Suprapubic skin (tissue), 4 donors: Measurements from ENCODE around the gene HSPE1. TPM values are rescaled to one million over a fixed set of nuclear protein-coding genes. Genes with fewer than 3 reads are reported as not detected.

Experiments used
- DNase-seq, 2 donors: peaks; one replicate each; pipeline ENCODE4 v3.0.0-alpha.2; 2019; ENCODE audit warnings: low spot score in 2 of 2
- H3K27ac ChIP-seq: fragments of 200-600 bp; sonication (generic); one replicate; pipeline ENCODE4 v1.5.1; 2019
- H3K27me3 ChIP-seq: fragments of 200-600 bp; sonication (generic); one replicate; pipeline ENCODE4 v1.5.1; 2019
- H3K36me3 ChIP-seq: fragments of 200-600 bp; sonication (generic); one replicate; pipeline ENCODE4 v1.5.1; 2019
- H3K4me1 ChIP-seq: fragments of 200-600 bp; sonication (generic); one replicate; pipeline ENCODE4 v1.5.1; 2019
- H3K4me3 ChIP-seq: fragments of 200-600 bp; sonication (generic); one replicate; pipeline ENCODE4 v1.5.1; 2019; ENCODE audit warnings: mild to moderate bottlenecking
- H3K9me3 ChIP-seq: fragments of 200-600 bp; sonication (generic); one replicate; pipeline ENCODE4 v1.5.1; 2019
- CTCF ChIP-seq, 2 donors: fragments of 200-600 bp in 1 of 2; fragments of 450-650 bp in 1 of 2; sonication (generic) in 1 of 2; IDR thresholded peaks; one replicate each; pipeline ENCODE4 v1.5.1; 2016 to 2019; ENCODE audit warnings: antibody characterized with exemption in 2 of 2, mild to moderate bottlenecking in 1 of 2, moderate library complexity in 1 of 2
- EP300 ChIP-seq: sonication (generic); formaldehyde crosslinking; IDR thresholded peaks from one replicate; pipeline ENCODE4 v1.6.1; 2017; ENCODE audit warnings: antibody characterized with exemption
- POLR2A ChIP-seq, 2 donors: fragments of 450-650 bp; IDR thresholded peaks; one replicate each; pipeline ENCODE4 v1.6.1; 2017; ENCODE audit warnings: antibody characterized with exemption in 2 of 2, mild to moderate bottlenecking in 2 of 2, moderate library complexity in 2 of 2
- POLR2AphosphoS5 ChIP-seq, 3 donors: sonication (generic); formaldehyde crosslinking; IDR thresholded peaks; one replicate each; pipeline ENCODE4 v1.6.1; 2017; ENCODE audit warnings: antibody characterized with exemption in 3 of 3
- WGBS: methylation state at CpG from one replicate; pipeline ENCODE4 v1.1.5; 2018; 5-methylcytosine and 5-hydroxymethylcytosine counted together
- total RNA-seq, 4 donors: library from RNA; depleted of rRNA; stranded (reverse); fragments of >200 nt; gene quantifications; one replicate each; pipeline ENCODE4 v1.1.0, GENCODE V29; 2016

Gene HSPE1
- total RNA-seq, 4 donors from 2014 or later: 50.0 to 86.8 (median 75.9) TPM

- peaks cover 52% of the 10 kb centered on the region for H3K4me1 ChIP-seq
- peak overlapping the region; percentile 95 for H3K27ac ChIP-seq
- TF ChIP-seq EP300 (no peak), POLR2A (IDR thresholded peaks at IDR 0.05) (no peak), CTCF (IDR thresholded peaks at IDR 0.05) (no peak), POLR2AphosphoS5 (IDR thresholded peaks at IDR 0.05) (no peak)
- H3K9me3 ChIP-seq: no peaks in the 10 kb centered on the region
- H3K4me3 ChIP-seq: peak overlapping the region; percentile 83
- WGBS: 0% methylated on average over 21 of the region's 30 CpGs
- DNase-seq: peak in 1 of 2 donors; percentile 80
- H3K27me3 ChIP-seq: no peaks in the 10 kb centered on the region
- H3K36me3 ChIP-seq: peaks cover 28% of the 10 kb centered on the region
Observed at GRCh38 chr2:197500503-197501131, 438 bp downstream of the HSPE1 start.

GRCh38 chr2:197502201-197502600 is 2.0 kb downstream of the HSPE1 start:
- peaks cover 39% of the 10 kb centered on the region for H3K4me1 ChIP-seq
- H3K9me3 ChIP-seq: no peaks in the 10 kb centered on the region
- peaks cover 15% of the 10 kb centered on the region for H3K36me3 ChIP-seq
- H3K27me3 ChIP-seq: no peaks in the 10 kb centered on the region
- TF ChIP-seq CTCF (IDR thresholded peaks at IDR 0.05) (no peak), POLR2A (IDR thresholded peaks at IDR 0.05) (no peak), EP300 (no peak), POLR2AphosphoS5 (IDR thresholded peaks at IDR 0.05) (no peak)
- 56% methylated on average over 4 of the region's 4 CpGs for WGBS
- no peak overlapping the region for H3K4me3 ChIP-seq
- H3K27ac ChIP-seq: no peak overlapping the region
- DNase-seq: no peak

GRCh38 chr2:197502685-197503084 is 2.5 kb downstream of the HSPE1 start:
- H3K27me3 ChIP-seq: no peaks in the 10 kb centered on the region
- H3K36me3 ChIP-seq: peaks cover 15% of the 10 kb centered on the region
- WGBS: 74% methylated on average over 4 of the region's 4 CpGs
- H3K27ac ChIP-seq: no peak overlapping the region
- H3K4me3 ChIP-seq: no peak overlapping the region
- TF ChIP-seq POLR2AphosphoS5 (IDR thresholded peaks at IDR 0.05) (no peak), EP300 (no peak), POLR2A (IDR thresholded peaks at IDR 0.05) (no peak), CTCF (IDR thresholded peaks at IDR 0.05) (no peak)
- H3K9me3 ChIP-seq: no peaks in the 10 kb centered on the region
- DNase-seq: no peak
- H3K4me1 ChIP-seq: peaks cover 35% of the 10 kb centered on the region

- DNase-seq: no peak
- Histone ChIP-seq H3K27me3 (no peaks in the 10 kb centered on the region), H3K4me1 (peaks cover 22% of the 10 kb centered on the region), H3K36me3 (peaks cover 15% of the 10 kb centered on the region), H3K4me3 (no peak overlapping the region), H3K27ac (no peak overlapping the region), H3K9me3 (no peaks in the 10 kb centered on the region)
- TF ChIP-seq POLR2AphosphoS5 (IDR thresholded peaks at IDR 0.05) (no peak), CTCF (IDR thresholded peaks at IDR 0.05) (no peak), EP300 (no peak)
- WGBS: 90% methylated on average over 2 of the region's 2 CpGs
Observed at GRCh38 chr2:197504000-197504399, 3.8 kb downstream of the HSPE1 start.

GRCh38 chr2:197504512-197504911 is 4.3 kb downstream of the HSPE1 start:
- DNase-seq: no peak
- no peaks in the 10 kb centered on the region for H3K9me3 ChIP-seq
- H3K27me3 ChIP-seq: no peaks in the 10 kb centered on the region
- WGBS: 93% methylated on average over 6 of the region's 6 CpGs
- peaks cover 21% of the 10 kb centered on the region for H3K4me1 ChIP-seq
- no peak for TF ChIP-seq EP300
- no peak for TF ChIP-seq POLR2AphosphoS5 (IDR thresholded peaks at IDR 0.05)
- TF ChIP-seq POLR2A (IDR thresholded peaks at IDR 0.05): no peak
- TF ChIP-seq CTCF (IDR thresholded peaks at IDR 0.05): no peak
- no peak overlapping the region for H3K27ac ChIP-seq
- no peak overlapping the region for H3K4me3 ChIP-seq
- peaks cover 15% of the 10 kb centered on the region for H3K36me3 ChIP-seq
